K562 (cell line): Measurements from ENCODE around the gene GLUL. TPM values are rescaled to one million over a fixed set of nuclear protein-coding genes. Genes with fewer than 3 reads are reported as not detected.

Experiments
- CSDE1 ChIP-seq, 2 experiments: fragments of 450-650 bp; IDR thresholded peaks; 2 replicates each; pipeline ENCODE4 v1.6.1; 2016; ENCODE audit warnings: mild to moderate bottlenecking in 1 of 2
- MXI1 ChIP-seq: IDR thresholded peaks from 2 replicates; pipeline ENCODE4 v1.6.1; 2011; ENCODE audit warnings: low read depth, mild to moderate bottlenecking, improper control_type of control experiment, low read length
- NFRKB ChIP-seq: fragments of 450-650 bp; IDR thresholded peaks from 2 replicates; pipeline ENCODE4 v1.6.1; 2016; ENCODE audit warnings: low read depth
- NR2F6 ChIP-seq: fragments of 450-650 bp; formaldehyde crosslinking; IDR thresholded peaks from 2 replicates; pipeline ENCODE4 v1.4.0; 2020; ENCODE audit warnings: mild to moderate bottlenecking
- RB1 ChIP-seq: fragments of 450-650 bp; IDR thresholded peaks from 2 replicates; pipeline ENCODE4 v1.6.1; 2017; ENCODE audit warnings: low read depth, mild to moderate bottlenecking
- TAF7 ChIP-seq: fragments of 450-650 bp; IDR thresholded peaks from 2 replicates; pipeline ENCODE4 v1.6.1; 2016; ENCODE audit warnings: missing genetic modification characterization, missing compliant biosample characterization
- ZKSCAN1 ChIP-seq: fragments of 150-350 bp; IDR thresholded peaks from 2 replicates; pipeline ENCODE4 v1.6.1; 2016; ENCODE audit warnings: low read depth, low read length
- ZNF224 ChIP-seq: sonication (generic); formaldehyde crosslinking; IDR thresholded peaks from 2 replicates; pipeline ENCODE4 v1.8.0; 2022; ENCODE audit warnings: mild to moderate bottlenecking, missing genetic modification reagents
- ZNF445 ChIP-seq: fragments of 250-450 bp; sonication (Bioruptor Pico); IDR thresholded peaks from 2 replicates; pipeline ENCODE4 v1.4.0; 2020; ENCODE audit warnings: low read depth, mild to moderate bottlenecking, moderate library complexity
- polyA plus RNA-seq, 8 experiments: library from polyadenylated mRNA; depleted of rRNA in 4 of 8; stranded (reverse) in 5 of 8; unstranded in 3 of 8; fragments of >200 nt; fragmentation: Nextera tagmentation in 2 of 8; fragmentation: Illumina TruSeq in 1 of 8; extraction: Ambion mirVana in 2 of 8; extraction: Trizol in 1 of 8; gene quantifications; 2 replicates each; pipeline versions ENCODE4 v1.2.1 to v1.2.3, GENCODE V29; 2011 to 2014; ENCODE audit warnings: inconsistent platforms in 1 of 8, missing spikeins in 1 of 8
- total RNA-seq, 7 experiments: library from RNA; depleted of rRNA in 6 of 7; stranded (reverse); fragments of >200 nt in 6 of 7; fragmentation: Illumina TruSeq in 2 of 7; extraction: Trizol in 2 of 7; gene quantifications; 2 replicates each; pipeline versions ENCODE4 v1.2.1 to v1.2.3, GENCODE V29; 2011 to 2021; ENCODE audit warnings: low replicate concordance in 1 of 7
- TF ChIP-seq, protein P1 (sequence below): IDR thresholded peaks from 3 replicates; pipeline ENCODE4 v1.6.1; 2011; ENCODE audit warnings: borderline replicate concordance, mild to moderate bottlenecking, moderate library complexity; ENCODE audit not compliant: insufficient read length; ENCODE audit errors: extremely low read depth
- TF ChIP-seq, protein P2 (sequence below): fragments of 450-650 bp; IDR thresholded peaks from 2 replicates; pipeline ENCODE4 v1.7.1; 2018; ENCODE audit warnings: mild to moderate bottlenecking, low read depth; ENCODE audit not compliant: partially characterized antibody

Gene GLUL
- total and polyA plus RNA-seq, 9 of the 15 experiments (the other 6 are each of a cell fraction or from before 2014, with no cell fraction given): 1,088 to 4,222 (median 1,338) TPM

DNA sequence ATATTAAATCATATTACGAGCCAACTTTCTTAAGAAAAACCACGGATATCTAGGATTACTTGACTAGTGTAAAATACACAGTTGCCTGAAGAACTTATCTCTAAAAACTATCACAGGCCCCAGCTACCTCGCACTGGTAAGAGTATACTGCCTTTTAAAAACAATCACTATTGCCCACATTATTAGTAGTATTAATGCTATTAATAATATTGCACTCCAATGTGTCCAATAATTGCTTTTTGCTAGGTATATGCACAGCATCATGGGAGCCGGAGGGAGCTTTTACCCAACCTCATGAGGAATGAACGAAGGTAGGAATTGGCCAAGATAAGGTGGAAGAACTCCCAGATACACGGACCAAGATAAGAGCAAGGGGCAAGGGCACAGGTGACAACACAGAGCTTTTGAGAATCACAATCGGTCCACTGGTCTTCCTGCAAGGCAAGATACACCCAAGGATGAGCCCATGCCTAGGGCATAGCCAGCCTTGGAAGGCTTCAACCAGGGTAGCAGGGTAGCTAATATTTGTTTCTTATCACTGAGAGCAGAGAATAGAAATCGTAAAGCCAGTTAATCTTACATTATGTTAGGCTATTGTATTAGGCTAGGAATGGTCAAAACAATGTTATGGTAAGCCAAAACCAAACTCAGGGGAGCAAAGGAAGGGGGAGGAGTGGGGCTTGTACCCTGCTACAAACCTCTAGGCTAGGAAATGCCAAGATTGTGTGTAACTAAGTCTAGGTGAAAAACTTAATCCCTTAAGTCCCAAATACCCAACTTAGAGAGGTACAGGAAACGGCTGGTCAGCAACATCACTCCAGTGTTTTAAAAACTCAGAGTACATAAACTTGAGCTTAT, 9.4 kb downstream of the GLUL start (continued):
- TF ChIP-seq, protein P1, sequence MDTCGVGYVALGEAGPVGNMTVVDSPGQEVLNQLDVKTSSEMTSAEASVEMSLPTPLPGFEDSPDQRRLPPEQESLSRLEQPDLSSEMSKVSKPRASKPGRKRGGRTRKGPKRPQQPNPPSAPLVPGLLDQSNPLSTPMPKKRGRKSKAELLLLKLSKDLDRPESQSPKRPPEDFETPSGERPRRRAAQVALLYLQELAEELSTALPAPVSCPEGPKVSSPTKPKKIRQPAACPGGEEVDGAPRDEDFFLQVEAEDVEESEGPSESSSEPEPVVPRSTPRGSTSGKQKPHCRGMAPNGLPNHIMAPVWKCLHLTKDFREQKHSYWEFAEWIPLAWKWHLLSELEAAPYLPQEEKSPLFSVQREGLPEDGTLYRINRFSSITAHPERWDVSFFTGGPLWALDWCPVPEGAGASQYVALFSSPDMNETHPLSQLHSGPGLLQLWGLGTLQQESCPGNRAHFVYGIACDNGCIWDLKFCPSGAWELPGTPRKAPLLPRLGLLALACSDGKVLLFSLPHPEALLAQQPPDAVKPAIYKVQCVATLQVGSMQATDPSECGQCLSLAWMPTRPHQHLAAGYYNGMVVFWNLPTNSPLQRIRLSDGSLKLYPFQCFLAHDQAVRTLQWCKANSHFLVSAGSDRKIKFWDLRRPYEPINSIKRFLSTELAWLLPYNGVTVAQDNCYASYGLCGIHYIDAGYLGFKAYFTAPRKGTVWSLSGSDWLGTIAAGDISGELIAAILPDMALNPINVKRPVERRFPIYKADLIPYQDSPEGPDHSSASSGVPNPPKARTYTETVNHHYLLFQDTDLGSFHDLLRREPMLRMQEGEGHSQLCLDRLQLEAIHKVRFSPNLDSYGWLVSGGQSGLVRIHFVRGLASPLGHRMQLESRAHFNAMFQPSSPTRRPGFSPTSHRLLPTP: no peak
- TF ChIP-seq ZNF445 (CRISPR knock-in tag) (no peak), ZKSCAN1 (no peak), NR2F6 (CRISPR knock-in tag) (no peak), MXI1 (no peak), TAF7 (no peak), ZNF224 (CRISPR knock-in tag) (no peak), RB1 (no peak), NFRKB (no peak), CSDE1 (IDR thresholded peaks at IDR 0.05) (no peak)
- TF ChIP-seq, protein P2, sequence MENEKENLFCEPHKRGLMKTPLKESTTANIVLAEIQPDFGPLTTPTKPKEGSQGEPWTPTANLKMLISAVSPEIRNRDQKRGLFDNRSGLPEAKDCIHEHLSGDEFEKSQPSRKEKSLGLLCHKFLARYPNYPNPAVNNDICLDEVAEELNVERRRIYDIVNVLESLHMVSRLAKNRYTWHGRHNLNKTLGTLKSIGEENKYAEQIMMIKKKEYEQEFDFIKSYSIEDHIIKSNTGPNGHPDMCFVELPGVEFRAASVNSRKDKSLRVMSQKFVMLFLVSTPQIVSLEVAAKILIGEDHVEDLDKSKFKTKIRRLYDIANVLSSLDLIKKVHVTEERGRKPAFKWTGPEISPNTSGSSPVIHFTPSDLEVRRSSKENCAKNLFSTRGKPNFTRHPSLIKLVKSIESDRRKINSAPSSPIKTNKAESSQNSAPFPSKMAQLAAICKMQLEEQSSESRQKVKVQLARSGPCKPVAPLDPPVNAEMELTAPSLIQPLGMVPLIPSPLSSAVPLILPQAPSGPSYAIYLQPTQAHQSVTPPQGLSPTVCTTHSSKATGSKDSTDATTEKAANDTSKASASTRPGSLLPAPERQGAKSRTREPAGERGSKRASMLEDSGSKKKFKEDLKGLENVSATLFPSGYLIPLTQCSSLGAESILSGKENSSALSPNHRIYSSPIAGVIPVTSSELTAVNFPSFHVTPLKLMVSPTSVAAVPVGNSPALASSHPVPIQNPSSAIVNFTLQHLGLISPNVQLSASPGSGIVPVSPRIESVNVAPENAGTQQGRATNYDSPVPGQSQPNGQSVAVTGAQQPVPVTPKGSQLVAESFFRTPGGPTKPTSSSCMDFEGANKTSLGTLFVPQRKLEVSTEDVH: peak; percentile 51
